GM19468 (cell line): ENCODE results near the gene NAA30.
A peak's percentile ranks its signal among the peaks of the same experiment; 100 is the strongest.
"Not testable (repeated sequence)": the region's sequence is repeated elsewhere in the genome, so short reads cannot be mapped to it uniquely, and the experiment has no call there.

Experiments used
- ATAC-seq: cut with Tn5 transposase; IDR thresholded peaks from one replicate; pipeline ENCODE4 v1.9.1; 2021; ENCODE audit warnings: mild to moderate bottlenecking, moderate library complexity, moderate number of reproducible peaks; ENCODE audit not compliant: unreplicated experiment; ENCODE audit errors: extremely low read depth

NAA30 gene

DNA sequence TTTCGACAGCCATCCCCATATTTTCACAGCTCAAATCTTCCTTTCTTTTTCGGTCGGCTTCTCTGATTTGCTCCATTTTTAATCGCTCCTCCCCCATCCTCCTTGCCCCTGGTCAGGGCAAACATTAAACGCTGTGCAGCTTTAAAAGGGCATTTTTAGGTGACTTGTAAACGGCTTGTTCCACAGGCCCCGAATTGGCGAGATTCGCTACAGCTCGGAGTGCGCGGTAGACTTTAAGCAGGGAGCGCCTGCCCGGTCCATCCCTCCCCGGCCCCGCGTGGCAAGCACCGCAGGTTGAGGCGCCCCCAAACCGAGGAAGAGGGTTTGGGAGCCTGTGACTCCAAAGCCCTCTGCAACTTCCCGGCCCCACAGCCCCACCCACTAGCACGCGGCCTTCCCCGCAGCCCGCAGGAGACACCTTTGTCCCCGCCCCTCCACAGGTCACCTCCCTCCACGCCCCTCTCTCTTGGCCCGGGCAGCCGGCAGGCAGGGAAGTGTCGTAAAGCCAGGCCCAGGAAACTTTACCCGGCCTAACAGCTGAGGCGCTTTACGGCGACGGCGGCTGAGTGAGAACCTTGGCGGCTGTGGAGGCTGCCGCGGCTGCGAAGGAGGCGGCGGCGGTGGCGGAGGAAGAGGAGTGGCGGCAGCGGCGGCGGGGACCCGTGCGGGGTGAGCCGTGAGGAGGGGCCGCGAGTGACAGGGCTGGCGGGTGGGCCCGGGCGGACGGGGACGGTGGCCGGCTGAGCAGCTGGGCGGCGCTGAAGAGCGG lies at the start of gene NAA30:
NAA30 (plus strand) TSS at position 550 of the 769 bp plus-strand sequence. CDS start 372 bp downstream, outside the sequence.
- peak; percentile 53 for ATAC-seq

DNA sequence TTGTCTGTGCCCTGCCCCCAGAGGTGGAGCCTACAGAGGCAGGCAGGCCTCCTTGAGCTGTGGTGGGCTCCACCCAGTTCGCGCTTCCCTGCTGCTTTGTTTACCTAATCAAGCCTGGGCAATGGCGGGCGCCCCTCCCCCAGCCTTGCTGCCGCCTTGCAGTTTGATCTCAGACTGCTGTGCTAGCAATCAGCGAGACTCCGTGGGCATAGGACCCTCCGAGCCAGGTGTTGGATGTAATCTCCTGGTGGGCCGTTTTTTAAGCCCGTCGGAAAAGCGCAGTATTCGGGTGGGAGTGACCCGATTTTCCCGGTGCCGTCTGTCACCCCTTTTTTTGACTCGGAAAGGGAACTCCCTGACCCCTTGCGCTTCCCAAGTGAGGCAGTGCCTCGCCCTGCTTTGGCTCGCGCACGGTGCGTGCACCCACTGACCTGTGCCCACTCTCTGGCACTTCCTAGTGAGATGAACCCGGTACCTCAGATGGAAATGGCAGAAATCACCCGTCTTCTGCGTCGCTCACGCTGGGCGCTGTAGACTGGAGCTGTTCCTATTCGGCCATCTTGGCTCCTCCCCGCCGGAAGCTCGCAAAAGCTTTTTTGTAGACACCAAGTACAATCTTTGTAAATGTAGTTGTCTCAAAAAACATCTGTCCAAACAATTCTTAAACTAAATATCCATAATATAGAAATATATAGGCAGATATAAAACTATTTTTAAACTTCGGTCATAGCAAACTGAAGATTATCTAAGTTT lies 46.7 kb upstream of the NAA30 start:
- not testable (repeated sequence) for ATAC-seq

DNA sequence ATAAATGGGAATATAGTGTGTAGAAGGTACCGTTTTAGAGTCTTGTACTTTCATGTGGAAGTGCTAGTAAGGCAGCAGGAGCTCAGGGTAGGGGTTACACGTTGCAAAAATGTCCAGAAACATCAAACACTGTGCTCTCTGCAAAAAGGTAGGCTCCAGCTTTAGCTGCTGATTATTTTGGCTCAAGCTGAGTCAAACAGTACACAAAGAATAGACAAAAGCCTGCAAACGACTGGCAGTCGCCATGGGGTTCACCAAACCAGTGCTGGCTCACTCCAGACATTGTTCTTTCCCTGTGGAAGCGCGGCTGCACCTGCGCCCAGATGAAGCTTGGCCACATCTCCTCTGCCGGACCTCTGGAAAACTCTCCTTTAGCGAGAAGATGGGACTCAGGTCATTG lies 45.3 kb upstream of the NAA30 start:
- no peak for ATAC-seq

DNA sequence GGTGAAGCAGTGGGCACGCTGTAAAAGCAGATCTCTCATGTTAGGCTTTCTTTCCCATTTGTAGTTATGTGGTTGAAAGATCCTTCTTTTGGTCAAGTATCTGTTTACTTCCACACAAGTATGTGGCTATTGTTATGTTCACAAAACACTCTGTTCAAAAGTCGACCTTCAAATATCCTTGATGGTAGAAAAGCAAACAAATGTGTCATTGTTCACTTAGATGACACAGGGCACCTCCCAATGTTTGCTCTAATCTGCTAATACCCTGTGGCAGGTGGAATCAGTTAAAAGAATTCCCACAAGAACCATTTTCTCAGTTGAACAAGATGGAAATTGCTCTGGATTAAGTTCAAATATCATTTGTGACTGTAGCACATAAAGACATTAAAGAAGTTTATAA lies 43.6 kb upstream of the NAA30 start:
- ATAC-seq, result no peak

DNA sequence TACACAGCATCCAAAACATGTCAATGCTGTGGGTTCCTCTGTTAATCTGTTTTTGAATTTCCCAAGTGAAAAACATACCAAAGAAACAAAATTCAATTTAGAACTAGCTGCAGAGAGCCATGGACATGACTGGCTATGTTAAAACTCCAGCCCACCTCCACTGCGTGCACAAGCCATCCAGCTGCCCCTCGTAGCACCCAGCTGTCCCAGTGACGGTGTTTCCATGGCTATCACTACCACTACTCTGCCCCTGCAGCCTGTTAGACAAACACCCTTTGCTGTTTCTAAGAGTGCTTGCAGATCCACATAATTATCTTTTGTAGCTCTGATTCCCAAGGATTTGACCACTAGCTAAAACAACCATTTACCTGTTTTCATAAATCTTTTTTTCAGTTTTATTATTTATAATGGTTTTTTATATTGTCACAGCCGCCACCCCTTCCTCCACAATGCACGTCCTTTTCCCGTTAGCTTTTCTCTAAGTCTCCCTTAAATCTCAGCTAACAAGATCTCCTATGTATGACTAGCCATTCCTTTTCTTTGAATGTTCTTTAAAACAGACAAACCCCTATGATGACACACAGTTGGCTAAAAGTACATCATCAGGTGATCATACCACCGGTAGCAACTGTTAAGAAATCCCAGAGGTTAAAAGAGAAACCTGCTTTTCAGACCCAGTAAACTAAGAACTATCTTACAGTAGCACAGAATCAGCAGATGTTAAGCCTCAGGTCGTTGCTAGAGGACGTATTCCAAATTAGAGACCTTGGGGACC lies 37.8 kb upstream of the NAA30 start:
- no peak for ATAC-seq

DNA sequence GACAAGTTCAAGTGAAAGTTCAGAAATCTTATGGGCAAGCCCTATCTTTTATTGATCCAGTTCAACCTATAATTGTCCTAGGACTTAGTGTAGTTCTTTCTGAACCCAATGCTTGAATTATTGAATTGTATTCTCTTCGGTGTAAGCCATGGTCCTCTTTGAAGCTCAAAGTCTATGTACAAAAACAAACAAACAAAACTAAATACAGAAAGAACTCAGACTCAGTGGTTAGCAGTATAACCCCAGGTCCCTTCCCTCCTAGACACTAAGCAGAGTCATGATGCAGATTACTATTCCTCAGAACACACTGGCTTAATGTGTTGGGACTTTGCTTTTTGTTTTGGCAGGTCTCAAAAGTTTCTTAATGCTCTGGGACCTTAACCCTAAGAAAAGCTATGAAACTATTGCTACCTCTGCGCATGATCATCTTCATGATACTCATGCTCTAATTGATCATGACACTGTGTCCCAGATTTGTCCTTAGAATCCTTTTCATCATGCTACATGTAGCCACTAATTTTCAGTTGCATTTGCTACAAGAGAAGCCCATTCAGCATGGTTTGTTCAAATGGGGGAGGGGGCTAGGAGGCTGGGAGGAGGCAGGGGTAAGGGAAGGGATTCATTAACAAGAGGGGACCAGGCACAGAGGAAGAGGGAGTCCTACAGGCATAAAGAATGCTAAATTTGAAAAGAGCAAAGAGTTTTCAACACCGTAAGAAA lies 35.1 kb upstream of the NAA30 start:
- no peak for ATAC-seq

DNA sequence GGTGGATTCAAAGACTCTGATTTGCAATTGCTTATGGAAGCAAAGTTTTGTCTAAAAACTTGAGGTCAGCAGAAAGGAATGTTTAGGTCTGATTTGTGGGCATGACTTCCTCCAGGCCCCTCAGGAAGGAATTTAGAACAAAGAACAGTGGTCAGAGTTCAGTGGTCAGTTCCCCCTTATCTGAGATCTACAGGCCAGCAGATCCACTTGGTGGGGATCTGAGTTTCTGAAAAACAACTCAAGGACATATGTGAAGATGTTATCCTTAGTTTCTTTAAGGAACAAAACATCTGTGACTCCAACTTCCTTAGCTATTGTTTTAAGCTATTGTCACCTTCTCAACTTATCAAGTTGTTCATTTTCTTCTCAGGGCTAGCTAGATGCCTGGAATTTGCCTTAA lies 28.0 kb upstream of the NAA30 start:
- no peak for ATAC-seq

DNA sequence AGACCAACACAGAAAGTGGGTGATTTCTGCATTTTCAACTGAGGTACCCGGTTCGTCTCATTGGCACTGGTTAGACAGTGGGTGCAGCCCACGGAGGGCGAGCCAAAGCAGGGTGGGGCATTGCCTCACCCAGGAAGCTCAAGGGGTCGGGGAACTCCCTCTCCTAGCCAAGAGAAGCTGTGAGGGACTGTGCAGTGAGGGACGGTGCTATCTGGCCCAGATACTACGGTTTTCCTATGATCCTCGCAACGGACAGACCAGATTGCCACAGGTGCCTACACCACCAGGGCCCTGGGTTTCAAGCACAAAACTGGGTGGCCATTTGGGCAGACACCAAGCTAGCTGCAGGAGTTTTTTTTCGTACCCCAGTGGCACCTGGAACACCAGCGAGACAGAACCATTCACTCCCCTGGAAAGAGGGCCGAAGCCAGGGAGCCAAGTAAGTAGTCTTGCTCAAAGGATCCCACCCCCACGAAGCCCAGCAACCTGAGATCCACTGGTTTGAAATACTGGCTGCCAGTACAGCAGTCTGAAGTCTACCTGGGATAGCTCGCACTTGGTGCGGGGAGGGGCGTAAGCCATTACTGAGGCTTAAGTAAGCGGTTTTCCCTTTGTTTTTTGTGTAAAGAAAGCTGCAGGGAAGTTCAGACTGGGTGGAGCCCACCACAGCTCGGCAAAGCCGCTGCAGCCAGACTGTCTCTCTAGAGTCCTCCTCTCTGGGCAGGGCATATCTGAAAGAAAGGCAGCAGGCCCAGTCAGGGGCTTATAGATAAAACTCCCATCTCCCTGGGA lies 25.5 kb upstream of the NAA30 start:
- ATAC-seq, result no peak

DNA sequence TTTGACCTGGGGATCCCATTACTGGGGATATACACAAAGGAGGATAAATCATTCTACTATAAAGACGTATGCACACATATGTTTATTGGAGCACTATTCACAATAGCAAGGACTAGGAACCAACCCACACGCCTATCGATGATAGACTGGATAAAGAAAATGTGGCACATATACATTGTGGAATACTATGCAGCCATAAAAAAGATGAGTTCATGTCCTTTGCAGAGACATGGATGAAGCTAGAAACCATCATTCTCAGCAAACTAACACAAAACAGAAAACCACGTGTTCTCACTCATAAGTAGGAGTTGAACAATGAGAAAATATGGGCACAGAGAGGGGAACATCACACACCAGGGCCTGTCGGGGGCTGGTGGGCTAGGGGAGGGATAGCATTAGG lies 20.2 kb upstream of the NAA30 start:
- not testable (repeated sequence) for ATAC-seq

DNA sequence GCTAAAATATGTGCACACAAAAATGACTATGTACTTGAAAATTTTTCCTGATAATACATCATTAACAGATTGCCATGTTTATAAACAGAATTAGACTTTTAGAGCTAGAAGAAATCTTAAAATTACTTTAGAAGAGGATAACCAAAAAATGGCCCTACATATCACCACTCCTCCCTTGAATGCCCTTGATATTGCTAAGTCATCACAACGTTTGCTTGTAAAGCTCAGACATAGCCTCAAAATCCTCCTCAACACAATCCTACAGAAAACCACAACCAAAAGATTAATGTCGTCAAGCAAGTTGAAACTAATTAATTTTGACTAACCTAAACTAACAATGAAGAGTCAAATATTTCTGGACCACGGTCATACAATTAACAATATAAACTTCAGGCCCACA lies 19.4 kb upstream of the NAA30 start:
- ATAC-seq, result no peak

DNA sequence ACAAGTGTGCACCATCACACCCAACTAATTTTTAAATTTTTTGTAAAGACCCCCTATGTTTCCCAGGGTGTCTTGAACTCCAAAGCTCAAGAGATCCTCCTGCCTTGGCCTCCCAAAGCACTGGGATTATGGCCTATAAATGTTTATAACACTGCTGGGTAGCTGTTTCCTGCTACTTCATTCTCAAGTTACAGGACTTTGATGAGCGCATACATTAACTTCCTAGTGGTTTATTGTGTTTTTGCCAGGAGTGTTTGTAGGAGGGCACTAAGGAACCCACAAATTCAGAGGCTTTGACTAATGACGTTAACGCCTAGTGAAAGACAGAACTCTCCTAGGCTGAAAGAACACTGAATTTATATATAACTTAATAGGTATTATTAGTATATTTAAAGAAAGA lies 15.2 kb upstream of the NAA30 start:
- ATAC-seq, result no peak

DNA sequence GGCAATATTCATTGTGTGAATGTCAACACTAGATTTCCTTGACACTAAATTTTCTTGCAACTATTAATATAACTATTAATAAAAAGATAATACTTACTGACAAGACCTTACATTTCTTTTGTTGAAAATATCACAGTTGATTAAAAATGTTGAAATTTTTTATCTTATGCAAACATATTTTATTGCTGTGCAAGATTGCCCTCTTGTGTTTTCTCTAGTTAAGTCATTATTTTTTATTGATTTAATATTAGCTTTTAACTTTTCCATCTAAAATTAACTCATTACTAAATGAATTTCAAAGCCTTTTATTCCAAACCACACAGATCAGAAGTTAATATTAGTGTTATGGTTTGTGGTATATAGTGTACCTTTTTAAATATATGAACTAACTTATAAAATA lies 11.7 kb upstream of the NAA30 start:
- no peak for ATAC-seq

DNA sequence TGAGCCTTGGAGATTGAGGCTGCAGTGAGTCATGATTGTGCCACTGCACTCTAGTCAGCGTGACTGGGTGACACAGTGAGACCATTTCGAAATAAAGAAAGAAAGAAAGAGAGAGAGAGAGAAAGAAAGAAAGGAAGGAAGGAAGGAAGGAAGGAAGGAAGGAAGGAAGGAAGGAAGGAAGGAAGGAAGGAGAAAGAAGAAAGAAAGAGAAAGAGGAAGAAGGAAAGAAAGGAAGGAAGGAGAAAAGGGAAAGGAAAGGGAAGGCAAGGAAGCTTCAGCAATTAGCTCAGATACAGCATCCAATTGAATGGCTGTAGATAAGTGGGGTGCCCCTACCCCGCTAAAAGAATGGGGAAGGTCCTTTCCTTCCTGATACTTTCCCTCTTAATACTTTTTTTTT lies 9.5 kb upstream of the NAA30 start:
- no peak for ATAC-seq

DNA sequence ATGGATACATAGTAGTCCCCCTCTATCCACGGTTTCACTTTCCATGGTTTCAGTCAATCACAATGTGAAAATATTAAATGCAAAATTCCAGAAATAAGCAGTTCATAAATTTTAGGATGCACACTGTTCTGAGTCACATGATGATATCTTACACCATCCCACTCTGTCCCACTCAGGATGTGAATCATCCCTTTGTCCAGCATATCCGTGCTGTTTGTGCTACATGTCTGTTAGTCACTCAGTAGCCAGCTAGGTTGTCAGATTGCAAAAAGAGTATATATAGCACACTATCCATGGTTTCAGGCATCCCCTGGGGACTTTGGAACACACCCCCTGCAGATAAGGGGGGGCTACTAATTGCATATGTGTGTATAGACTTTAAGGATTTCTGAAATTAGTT lies 8.1 kb upstream of the NAA30 start:
- no peak for ATAC-seq

DNA sequence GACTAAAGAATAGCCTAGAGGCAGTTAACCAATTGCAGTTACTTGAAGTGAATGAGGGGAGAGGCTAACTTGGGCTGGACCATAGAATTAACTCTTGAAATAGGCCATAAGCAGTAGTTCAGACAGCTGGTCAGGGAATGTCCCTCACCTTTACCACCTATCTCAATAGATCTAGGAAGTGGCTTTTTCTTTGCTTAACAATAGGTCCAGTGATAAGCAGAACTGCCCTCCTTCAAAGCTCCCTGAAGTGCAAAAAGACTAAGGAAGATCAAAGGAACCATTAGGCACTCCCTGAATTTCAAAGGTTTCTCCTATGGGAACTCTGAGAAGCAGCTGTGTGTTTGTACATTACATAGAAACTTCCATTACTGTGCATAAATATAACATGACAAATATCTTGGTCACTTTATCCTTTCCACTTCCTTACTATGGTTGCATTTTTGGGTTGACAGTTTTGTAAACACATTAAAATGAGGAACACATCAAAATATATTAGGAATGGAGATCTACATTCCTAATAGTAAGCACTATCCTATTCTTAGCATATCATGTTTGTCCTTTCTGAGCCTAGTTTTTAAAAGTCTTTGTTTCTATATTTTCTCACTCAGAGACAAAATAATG lies 7.2 kb upstream of the NAA30 start:
- ATAC-seq, result no peak

DNA sequence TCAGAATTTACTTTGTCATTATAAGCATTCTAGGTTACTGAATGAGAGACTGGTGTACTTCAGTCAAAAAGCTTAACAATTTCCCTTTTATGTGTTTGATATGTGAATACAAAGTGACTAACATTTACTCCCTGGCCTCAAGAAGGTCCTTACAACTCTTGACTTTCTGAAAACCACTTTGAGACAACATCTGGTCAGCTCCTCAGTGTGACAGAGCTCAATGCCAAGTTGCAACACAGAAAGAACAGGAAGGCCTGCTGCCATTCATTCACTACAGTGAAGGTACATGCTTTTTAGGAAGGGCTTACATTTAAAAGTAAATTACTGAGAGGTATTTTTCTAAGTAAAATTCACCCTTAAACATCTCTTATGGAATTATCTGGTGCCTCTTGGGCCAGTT lies 2.3 kb upstream of the NAA30 start:
- ATAC-seq, result no peak

DNA sequence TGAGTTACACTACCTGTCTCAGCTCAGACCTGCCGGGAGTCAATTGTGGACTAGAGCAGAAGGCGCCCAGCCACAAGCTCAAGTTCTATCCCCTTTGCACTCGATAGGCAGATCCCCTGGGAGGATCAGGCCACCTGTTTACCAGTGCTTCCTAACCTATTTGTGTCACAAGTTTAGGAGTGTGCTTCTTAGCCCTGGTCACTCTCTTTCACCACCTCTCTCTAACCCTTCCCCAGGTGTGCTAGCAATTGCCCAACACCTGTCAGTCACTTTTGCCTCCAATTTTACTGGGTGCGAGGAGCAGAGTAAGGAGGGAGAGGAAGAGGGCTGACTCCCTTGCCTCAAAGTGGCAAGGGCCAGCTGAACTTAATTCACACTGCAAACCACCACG lies 745 bp upstream of the NAA30 start:
- ATAC-seq, result no peak

DNA sequence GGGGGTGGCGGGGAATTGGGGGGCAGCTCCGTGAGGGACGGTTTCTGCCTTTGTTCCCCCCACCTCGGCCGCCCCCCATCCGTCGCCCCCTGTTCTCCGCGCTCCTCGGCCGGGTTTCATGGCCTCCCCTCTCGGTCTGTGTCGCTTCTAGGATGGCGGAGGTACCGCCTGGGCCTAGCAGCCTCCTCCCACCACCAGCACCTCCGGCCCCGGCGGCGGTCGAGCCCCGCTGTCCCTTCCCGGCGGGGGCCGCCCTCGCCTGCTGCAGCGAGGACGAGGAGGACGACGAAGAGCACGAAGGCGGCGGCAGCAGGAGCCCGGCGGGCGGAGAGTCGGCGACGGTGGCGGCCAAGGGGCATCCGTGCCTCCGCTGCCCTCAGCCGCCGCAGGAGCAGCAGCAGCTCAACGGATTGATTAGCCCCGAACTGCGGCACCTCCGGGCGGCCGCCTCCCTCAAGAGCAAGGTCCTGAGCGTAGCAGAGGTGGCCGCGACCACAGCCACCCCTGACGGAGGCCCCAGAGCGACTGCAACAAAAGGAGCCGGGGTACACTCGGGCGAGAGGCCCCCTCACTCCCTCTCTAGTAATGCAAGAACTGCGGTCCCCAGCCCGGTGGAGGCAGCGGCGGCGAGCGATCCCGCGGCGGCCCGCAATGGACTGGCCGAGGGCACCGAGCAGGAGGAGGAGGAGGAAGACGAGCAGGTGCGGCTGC lies 575 bp downstream of the NAA30 start:
- ATAC-seq, result no peak
